K562 (cell line): ENCODE results near the gene ACBD6. TPM values are rescaled to one million over a fixed set of nuclear protein-coding genes. Genes with fewer than 3 reads are reported as not detected.

Source experiments
- ATAC-seq: fragments of 200-7000 bp; cut with Tn5 transposase; 3 replicates; pipeline ENCODE4 v1.9.1; 2020; ENCODE audit warnings: moderate library complexity
- BruUV-seq: library from RNA; stranded (reverse); fragments of 400-500 nt; replicated peaks from 2 replicates; lab custom pipeline; 2021; lab: Mats Ljungman, UMichigan
- CTCF ChIA-PET: fragments of 300-600 bp; formaldehyde crosslinking; extraction: SDS; loops from one replicate; lab custom pipeline; 2021; ENCODE audit warnings: low intra/inter-chr PET ratio; lab: Yijun Ruan, JAX
- POLR2A ChIA-PET: fragments of 300-600, 350-650 bp; sonication (Branson Sonifier 250); formaldehyde crosslinking; extraction: SDS; loops from one replicate; lab custom pipeline; 2021; ENCODE audit warnings: antibody characterized with exemption, inconsistent platforms; lab: Yijun Ruan, JAX
- DNase-seq, 4 experiments: peaks; one replicate each; pipeline versions ENCODE4 v3.0.0 to v3.0.0-alpha.2; 2011 to 2018; ENCODE audit warnings: low spot score in 3 of 4, mixed read lengths in 3 of 4; ENCODE audit errors: extremely low read depth in 1 of 4
- FAIRE-seq: peaks from 2 replicates; lab custom pipeline; 2011; peaks lifted over from hg19 to GRCh38; lab: Jason Lieb, UNC
- H2AFZ ChIP-seq: 2 replicates; pipeline ENCODE4 v1.6.0; 2011; ENCODE audit warnings: low read depth, low read length, control low read depth, inconsistent platforms
- H3K27ac ChIP-seq: fragments of 200-600 bp; 3 replicates; pipeline ENCODE4 v1.8.0; 2011; ENCODE audit warnings: low read depth, mild to moderate bottlenecking, control low read depth, inconsistent platforms, low read length, moderate library complexity, mixed read lengths; ENCODE audit errors: extremely low read depth
- H3K27me3 ChIP-seq, 2 experiments: fragments of 300-600 bp in 1 of 2; 2 replicates in 1 of 2; 3 replicates in 1 of 2; pipeline versions ENCODE4 v1.6.0 to v1.8.0; 2011; ENCODE audit warnings: inconsistent platforms in 2 of 2, low read length in 2 of 2, mild to moderate bottlenecking in 1 of 2, mixed read lengths in 1 of 2, moderate library complexity in 1 of 2; ENCODE audit not compliant: control insufficient read depth in 2 of 2, insufficient read depth in 2 of 2
- H3K36me3 ChIP-seq: fragments of 300-600 bp; 3 replicates; pipeline ENCODE4 v1.8.0; 2011; ENCODE audit warnings: mild to moderate bottlenecking, low read length, inconsistent platforms; ENCODE audit not compliant: control insufficient read depth, insufficient read depth
- H3K4me1 ChIP-seq, 2 experiments: fragments of 200-600 bp in 1 of 2; replicated peaks in 1 of 2; 2 replicates in 1 of 2; 3 replicates in 1 of 2; pipeline versions ENCODE4 v1.5.1 to v1.8.0; 2011; ENCODE audit warnings: inconsistent platforms in 2 of 2, low read length in 2 of 2, mild to moderate bottlenecking in 1 of 2, mixed read lengths in 1 of 2, moderate library complexity in 1 of 2; ENCODE audit not compliant: control insufficient read depth in 2 of 2, insufficient read depth in 2 of 2
- H3K4me2 ChIP-seq: 2 replicates; pipeline ENCODE4 v1.6.1; 2011; ENCODE audit warnings: low read length, control low read depth, inconsistent platforms, mixed read lengths; ENCODE audit not compliant: insufficient read depth
- H3K4me3 ChIP-seq: fragments of 200-600 bp; sonication (generic), shearing (Covaris generic); 2 replicates; pipeline ENCODE4 v1.5.1; 2016; ENCODE audit warnings: control low read depth, inconsistent platforms
- H3K79me2 ChIP-seq: fragments of 200-600 bp; 3 replicates; pipeline ENCODE4 v1.8.0; 2011; ENCODE audit warnings: low read length, inconsistent platforms; ENCODE audit not compliant: control insufficient read depth, insufficient read depth
- H3K9ac ChIP-seq, 2 experiments: 2 replicates each; pipeline versions ENCODE4 v1.6.0 to v1.6.1; 2011; ENCODE audit warnings: low read depth in 2 of 2, low read length in 2 of 2, control low read depth in 1 of 2, inconsistent platforms in 1 of 2, mild to moderate bottlenecking in 1 of 2, mixed read lengths in 1 of 2; ENCODE audit not compliant: insufficient read depth in 1 of 2
- H3K9me1 ChIP-seq: one replicate; pipeline ENCODE4 v1.6.0; 2011; ENCODE audit warnings: inconsistent platforms, mild to moderate bottlenecking, low read length, moderate library complexity; ENCODE audit not compliant: control insufficient read depth, insufficient read depth
- H3K9me3 ChIP-seq: replicated peaks from 2 replicates; pipeline ENCODE4 v1.5.1; 2011; ENCODE audit warnings: low read depth, low read length, inconsistent platforms; ENCODE audit not compliant: control insufficient read depth, insufficient read depth
- H4K20me1 ChIP-seq: replicated peaks from 2 replicates; pipeline ENCODE4 v1.6.1; 2011; ENCODE audit warnings: low read length, inconsistent platforms, mixed read lengths; ENCODE audit not compliant: control insufficient read depth, insufficient read depth
- CCNT2 ChIP-seq: IDR thresholded peaks from 2 replicates; pipeline ENCODE4 v1.6.1; 2011; ENCODE audit warnings: borderline replicate concordance, low read depth, mild to moderate bottlenecking, moderate library complexity, mixed read lengths, low read length; ENCODE audit not compliant: insufficient read length; ENCODE audit errors: extremely low read depth
- HMGN3 ChIP-seq: IDR thresholded peaks from 2 replicates; pipeline ENCODE4 v1.6.1; 2011; ENCODE audit warnings: borderline replicate concordance, low read depth, mild to moderate bottlenecking, mixed read lengths, low read length; ENCODE audit not compliant: insufficient read length; ENCODE audit errors: extremely low read depth
- MECOM ChIP-seq: fragments of 250-450 bp; sonication (Bioruptor Pico); IDR thresholded peaks from 2 replicates; pipeline ENCODE4 v1.8.0; 2022; ENCODE audit warnings: inconsistent platforms
- NFRKB ChIP-seq: fragments of 450-650 bp; IDR thresholded peaks from 2 replicates; pipeline ENCODE4 v1.6.1; 2016; ENCODE audit warnings: low read depth
- PHF8 ChIP-seq: fragments of 200-600 bp; sonication (generic); IDR thresholded peaks from 2 replicates; pipeline ENCODE4 v1.6.1; 2012; ENCODE audit warnings: mixed run types, mild to moderate bottlenecking, inconsistent platforms, low read length, moderate library complexity, borderline replicate concordance
- SAFB2 ChIP-seq: fragments of 200-400 bp; formaldehyde crosslinking; IDR thresholded peaks from 2 replicates; pipeline ENCODE4 v1.6.1; 2018; ENCODE audit warnings: borderline replicate concordance, low read length, low read depth, moderate library complexity; ENCODE audit not compliant: severe bottlenecking
- SMARCA5 ChIP-seq: fragments of 450-650 bp; IDR thresholded peaks from 2 replicates; pipeline ENCODE4 v1.6.1; 2016
- ZKSCAN8 ChIP-seq: fragments of 200-800 bp; sonication (Bioruptor generic); IDR thresholded peaks from 2 replicates; pipeline ENCODE4 v1.6.1; 2016; ENCODE audit warnings: missing genetic modification characterization, missing compliant biosample characterization
- ZNF212 ChIP-seq: fragments of 450-650 bp; formaldehyde crosslinking; IDR thresholded peaks from 2 replicates; pipeline ENCODE4 v1.4.0; 2020; ENCODE audit warnings: mild to moderate bottlenecking
- ZNF316 ChIP-seq: fragments of 450-650 bp; IDR thresholded peaks from 2 replicates; pipeline ENCODE4 v1.6.1; 2016
- ZNF408 ChIP-seq: fragments of 250-450 bp; sonication (Bioruptor Pico); IDR thresholded peaks from 2 replicates; pipeline ENCODE4 v1.4.0; 2020; ENCODE audit warnings: low read depth, mild to moderate bottlenecking, moderate library complexity
- WGBS: fragments of 100-300 bp; shearing (Covaris generic); methylation state at CpG from one replicate; pipeline ENCODE4 v1.1.6; 2016; ENCODE audit warnings: low coverage, mixed read lengths; ENCODE audit not compliant: insufficient coverage; ENCODE audit errors: missing lambda C conversion rate; 5-methylcytosine and 5-hydroxymethylcytosine counted together
- in situ Hi-C: fragments of 300-500 bp; cut with MboI; formaldehyde crosslinking; loops from 4 replicates; pipeline ENCODE4 v1.15.0; 2018; ENCODE audit warnings: inconsistent platforms, mixed read lengths
- intact Hi-C: fragments of 100-400 bp; cut with micrococcal nuclease; formaldehyde crosslinking; loops from 2 replicates; pipeline ENCODE4 v1.14.2; 2022
- polyA plus RNA-seq, 8 experiments: library from polyadenylated mRNA; depleted of rRNA in 4 of 8; stranded (reverse) in 5 of 8; unstranded in 3 of 8; fragments of >200 nt; fragmentation: Nextera tagmentation in 2 of 8; fragmentation: Illumina TruSeq in 1 of 8; extraction: Ambion mirVana in 2 of 8; extraction: Trizol in 1 of 8; gene quantifications; 2 replicates each; pipeline versions ENCODE4 v1.2.1 to v1.2.3, GENCODE V29; 2011 to 2014; ENCODE audit warnings: inconsistent platforms in 1 of 8, missing spikeins in 1 of 8
- total RNA-seq, 7 experiments: library from RNA; depleted of rRNA in 6 of 7; stranded (reverse); fragments of >200 nt in 6 of 7; fragmentation: Illumina TruSeq in 2 of 7; extraction: Trizol in 2 of 7; gene quantifications; 2 replicates each; pipeline versions ENCODE4 v1.2.1 to v1.2.3, GENCODE V29; 2011 to 2021; ENCODE audit warnings: low replicate concordance in 1 of 7
- TF ChIP-seq, protein P1 (sequence below): sonication (generic); formaldehyde crosslinking; IDR thresholded peaks from 2 replicates; pipeline ENCODE4 v1.8.1; 2023; ENCODE audit warnings: mild to moderate bottlenecking, missing genetic modification reagents
- TF ChIP-seq, protein P2 (sequence below): fragments of 250-450 bp; sonication (Bioruptor Pico); IDR thresholded peaks from 2 replicates; pipeline ENCODE4 v1.4.0; 2020; ENCODE audit warnings: mild to moderate bottlenecking, moderate library complexity
- TF ChIP-seq, protein P3 (sequence below): fragments of 250-450 bp; sonication (Bioruptor Pico); IDR thresholded peaks from 2 replicates; pipeline ENCODE4 v1.4.0; 2020; ENCODE audit warnings: mild to moderate bottlenecking, moderate library complexity
- TF ChIP-seq, protein P4 (sequence below): fragments of 450-650 bp; conservative IDR thresholded peaks from 2 replicates; pipeline ENCODE4 v1.6.1; 2016; ENCODE audit warnings: missing genetic modification characterization, low read depth, mild to moderate bottlenecking, control low read depth, missing compliant biosample characterization

The ACBD6 gene
- total and polyA plus RNA-seq, 9 of the 15 experiments (the other 6 are each of a cell fraction or from before 2014, with no cell fraction given): 16.9 to 107 (median 77.7) TPM

DNA sequence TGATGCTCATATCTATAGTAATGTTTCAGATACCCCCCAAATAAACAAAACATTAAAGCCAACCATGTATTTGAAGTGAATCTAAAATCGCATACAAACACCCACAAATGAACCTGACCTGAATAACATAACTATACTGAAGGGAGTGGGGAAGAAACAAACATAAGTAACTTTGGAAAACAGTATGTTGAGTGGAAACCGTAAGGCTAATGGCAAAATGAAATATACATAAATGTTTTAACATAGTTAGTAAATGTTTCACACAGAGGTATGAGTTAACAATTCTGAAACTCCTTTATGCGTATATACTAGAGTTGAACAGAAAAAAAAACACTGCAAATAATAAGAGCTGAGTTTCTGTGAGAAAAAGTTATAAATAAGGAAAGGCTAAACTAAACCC, 125.6 kb downstream of the ACBD6 start:
- no peak for ATAC-seq
- H3K9me3 ChIP-seq: peaks cover 8% of the 10 kb centered on the region
- no peak overlapping the region for H3K27ac ChIP-seq
- no peaks in the 10 kb centered on the region for H3K36me3 ChIP-seq
- no peak overlapping the region for H3K4me3 ChIP-seq
- H3K4me2 ChIP-seq: no peak overlapping the region
- in situ Hi-C loops (no loop called here), intact Hi-C loops (no loop called here)
- CTCF ChIA-PET: no interaction called here
- peaks cover 26% of the 10 kb centered on the region for H3K79me2 ChIP-seq
- no peak overlapping the region for H3K9ac ChIP-seq
- 87% methylated on average over 3 of the region's 3 CpGs for WGBS
- no peaks in the 10 kb centered on the region for H4K20me1 ChIP-seq
- FAIRE-seq: no peak
- H3K9me1 ChIP-seq: no peaks in the 10 kb centered on the region
- no peak for DNase-seq
- H3K4me1 ChIP-seq: no peaks in the 10 kb centered on the region
- no peak overlapping the region for H2AFZ ChIP-seq
- no peaks in the 10 kb centered on the region for H3K27me3 ChIP-seq
- no TSS peak for BruUV-seq
- TF ChIP-seq ZNF212 (CRISPR knock-in tag) (no peak), NFRKB (no peak), SMARCA5 (no peak), MECOM (CRISPR knock-in tag) (no peak), HMGN3 (no peak), ZKSCAN8 (CRISPR knock-in tag) (no peak), ZNF316 (no peak), CCNT2 (no peak), SAFB2 (no peak), PHF8 (no peak), ZNF408 (CRISPR knock-in tag) (no peak)
- TF ChIP-seq, protein P1, sequence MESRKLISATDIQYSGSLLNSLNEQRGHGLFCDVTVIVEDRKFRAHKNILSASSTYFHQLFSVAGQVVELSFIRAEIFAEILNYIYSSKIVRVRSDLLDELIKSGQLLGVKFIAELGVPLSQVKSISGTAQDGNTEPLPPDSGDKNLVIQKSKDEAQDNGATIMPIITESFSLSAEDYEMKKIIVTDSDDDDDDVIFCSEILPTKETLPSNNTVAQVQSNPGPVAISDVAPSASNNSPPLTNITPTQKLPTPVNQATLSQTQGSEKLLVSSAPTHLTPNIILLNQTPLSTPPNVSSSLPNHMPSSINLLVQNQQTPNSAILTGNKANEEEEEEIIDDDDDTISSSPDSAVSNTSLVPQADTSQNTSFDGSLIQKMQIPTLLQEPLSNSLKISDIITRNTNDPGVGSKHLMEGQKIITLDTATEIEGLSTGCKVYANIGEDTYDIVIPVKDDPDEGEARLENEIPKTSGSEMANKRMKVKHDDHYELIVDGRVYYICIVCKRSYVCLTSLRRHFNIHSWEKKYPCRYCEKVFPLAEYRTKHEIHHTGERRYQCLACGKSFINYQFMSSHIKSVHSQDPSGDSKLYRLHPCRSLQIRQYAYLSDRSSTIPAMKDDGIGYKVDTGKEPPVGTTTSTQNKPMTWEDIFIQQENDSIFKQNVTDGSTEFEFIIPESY: no peak
- TF ChIP-seq, protein P2, sequence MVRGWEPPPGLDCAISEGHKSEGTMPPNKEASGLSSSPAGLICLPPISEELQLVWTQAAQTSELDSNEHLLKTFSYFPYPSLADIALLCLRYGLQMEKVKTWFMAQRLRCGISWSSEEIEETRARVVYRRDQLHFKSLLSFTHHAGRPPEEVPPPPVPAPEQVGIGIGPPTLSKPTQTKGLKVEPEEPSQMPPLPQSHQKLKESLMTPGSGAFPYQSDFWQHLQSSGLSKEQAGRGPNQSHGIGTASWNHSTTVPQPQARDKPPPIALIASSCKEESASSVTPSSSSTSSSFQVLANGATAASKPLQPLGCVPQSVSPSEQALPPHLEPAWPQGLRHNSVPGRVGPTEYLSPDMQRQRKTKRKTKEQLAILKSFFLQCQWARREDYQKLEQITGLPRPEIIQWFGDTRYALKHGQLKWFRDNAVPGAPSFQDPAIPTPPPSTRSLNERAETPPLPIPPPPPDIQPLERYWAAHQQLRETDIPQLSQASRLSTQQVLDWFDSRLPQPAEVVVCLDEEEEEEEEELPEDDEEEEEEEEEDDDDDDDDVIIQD (CRISPR knock-in tag): no peak
- TF ChIP-seq, protein P3, sequence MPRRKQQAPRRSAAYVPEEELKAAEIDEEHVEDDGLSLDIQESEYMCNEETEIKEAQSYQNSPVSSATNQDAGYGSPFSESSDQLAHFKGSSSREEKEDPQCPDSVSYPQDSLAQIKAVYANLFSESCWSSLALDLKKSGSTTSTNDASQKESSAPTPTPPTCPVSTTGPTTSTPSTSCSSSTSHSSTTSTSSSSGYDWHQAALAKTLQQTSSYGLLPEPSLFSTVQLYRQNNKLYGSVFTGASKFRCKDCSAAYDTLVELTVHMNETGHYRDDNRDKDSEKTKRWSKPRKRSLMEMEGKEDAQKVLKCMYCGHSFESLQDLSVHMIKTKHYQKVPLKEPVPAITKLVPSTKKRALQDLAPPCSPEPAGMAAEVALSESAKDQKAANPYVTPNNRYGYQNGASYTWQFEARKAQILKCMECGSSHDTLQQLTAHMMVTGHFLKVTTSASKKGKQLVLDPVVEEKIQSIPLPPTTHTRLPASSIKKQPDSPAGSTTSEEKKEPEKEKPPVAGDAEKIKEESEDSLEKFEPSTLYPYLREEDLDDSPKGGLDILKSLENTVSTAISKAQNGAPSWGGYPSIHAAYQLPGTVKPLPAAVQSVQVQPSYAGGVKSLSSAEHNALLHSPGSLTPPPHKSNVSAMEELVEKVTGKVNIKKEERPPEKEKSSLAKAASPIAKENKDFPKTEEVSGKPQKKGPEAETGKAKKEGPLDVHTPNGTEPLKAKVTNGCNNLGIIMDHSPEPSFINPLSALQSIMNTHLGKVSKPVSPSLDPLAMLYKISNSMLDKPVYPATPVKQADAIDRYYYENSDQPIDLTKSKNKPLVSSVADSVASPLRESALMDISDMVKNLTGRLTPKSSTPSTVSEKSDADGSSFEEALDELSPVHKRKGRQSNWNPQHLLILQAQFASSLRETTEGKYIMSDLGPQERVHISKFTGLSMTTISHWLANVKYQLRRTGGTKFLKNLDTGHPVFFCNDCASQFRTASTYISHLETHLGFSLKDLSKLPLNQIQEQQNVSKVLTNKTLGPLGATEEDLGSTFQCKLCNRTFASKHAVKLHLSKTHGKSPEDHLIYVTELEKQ (CRISPR knock-in tag): no peak
- TF ChIP-seq, protein P4, sequence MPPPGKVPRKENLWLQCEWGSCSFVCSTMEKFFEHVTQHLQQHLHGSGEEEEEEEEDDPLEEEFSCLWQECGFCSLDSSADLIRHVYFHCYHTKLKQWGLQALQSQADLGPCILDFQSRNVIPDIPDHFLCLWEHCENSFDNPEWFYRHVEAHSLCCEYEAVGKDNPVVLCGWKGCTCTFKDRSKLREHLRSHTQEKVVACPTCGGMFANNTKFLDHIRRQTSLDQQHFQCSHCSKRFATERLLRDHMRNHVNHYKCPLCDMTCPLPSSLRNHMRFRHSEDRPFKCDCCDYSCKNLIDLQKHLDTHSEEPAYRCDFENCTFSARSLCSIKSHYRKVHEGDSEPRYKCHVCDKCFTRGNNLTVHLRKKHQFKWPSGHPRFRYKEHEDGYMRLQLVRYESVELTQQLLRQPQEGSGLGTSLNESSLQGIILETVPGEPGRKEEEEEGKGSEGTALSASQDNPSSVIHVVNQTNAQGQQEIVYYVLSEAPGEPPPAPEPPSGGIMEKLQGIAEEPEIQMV (tag): no peak
- TF ChIP-seq, all 486 proteins: peak for 0
- POLR2A ChIA-PET: no interaction called here
